PC-9 (cell line): ENCODE measurements around the gene RBM19. TPM values are rescaled to one million over a fixed set of nuclear protein-coding genes. Genes with fewer than 3 reads are reported as not detected.

Experiments
- BruUV-seq: library from RNA; stranded (reverse); fragments of 400-500 nt; replicated peaks from 2 replicates; lab custom pipeline; 2021; lab: Mats Ljungman, UMichigan
- CTCF ChIA-PET: fragments of 300-600 bp; sonication (Branson Sonifier 250); formaldehyde crosslinking; loops from one replicate; lab custom pipeline; 2022; ENCODE audit warnings: antibody characterized with exemption; lab: Charles Lee
- POLR2A ChIA-PET: fragments of 300-600 bp; sonication (Branson Sonifier 250); formaldehyde crosslinking; loops from one replicate; lab custom pipeline; 2022; ENCODE audit warnings: antibody characterized with exemption; ENCODE audit not compliant: unreplicated experiment; lab: Charles Lee
- DNase-seq, 2 experiments: peaks; one replicate each; pipeline versions ENCODE4 v3.0.0 to v3.0.0-alpha.2; 2015 to 2022; ENCODE audit warnings: mixed read lengths in 1 of 2
- H2AFZ ChIP-seq: fragments of 200-600 bp; sonication (generic); 2 replicates; pipeline ENCODE4 v1.8.1; 2017; ENCODE audit warnings: antibody characterized with exemption
- H3F3A ChIP-seq: fragments of 200-600 bp; sonication (generic); 2 replicates; pipeline ENCODE4 v1.8.1; 2017; ENCODE audit warnings: antibody characterized with exemption, mild to moderate bottlenecking, low read depth; ENCODE audit not compliant: insufficient read depth
- H3K27ac ChIP-seq: fragments of 200-600 bp; sonication (generic); 2 replicates; pipeline ENCODE4 v1.6.1; 2016; ENCODE audit warnings: mixed run types
- H3K27me3 ChIP-seq: fragments of 200-600 bp; sonication (generic); 2 replicates; pipeline ENCODE4 v1.6.1; 2016; ENCODE audit warnings: low read depth, mixed run types; ENCODE audit not compliant: insufficient read depth
- H3K36me3 ChIP-seq: fragments of 200-600 bp; sonication (generic); 2 replicates; pipeline ENCODE4 v1.6.1; 2016; ENCODE audit warnings: low read depth, mixed run types
- H3K4me1 ChIP-seq: fragments of 200-600 bp; sonication (generic); replicated peaks from 2 replicates; pipeline ENCODE4 v1.6.1; 2016; ENCODE audit warnings: mixed run types; ENCODE audit not compliant: insufficient read depth
- H3K4me2 ChIP-seq: fragments of 200-600 bp; sonication (generic); 2 replicates; pipeline ENCODE4 v1.6.1; 2017; ENCODE audit warnings: mixed run types
- H3K4me3 ChIP-seq: fragments of 200-600 bp; sonication (generic); 2 replicates; pipeline ENCODE4 v1.6.1; 2016; ENCODE audit warnings: mixed run types
- H3K79me2 ChIP-seq: fragments of 200-600 bp; sonication (generic); 2 replicates; pipeline ENCODE4 v1.6.1; 2017; ENCODE audit warnings: low read depth, mixed run types
- H3K9me2 ChIP-seq: fragments of 200-600 bp; sonication (generic); 2 replicates; pipeline ENCODE4 v1.8.1; 2017; ENCODE audit warnings: mild to moderate bottlenecking; ENCODE audit not compliant: insufficient read depth
- H3K9me3 ChIP-seq: fragments of 200-600 bp; sonication (generic); 2 replicates; pipeline ENCODE4 v1.8.1; 2016; ENCODE audit warnings: low read depth; ENCODE audit not compliant: insufficient read depth
- H4K20me1 ChIP-seq: fragments of 200-600 bp; sonication (generic); 2 replicates; pipeline ENCODE4 v1.8.1; 2017; ENCODE audit not compliant: insufficient read depth
- CTCF ChIP-seq: fragments of 200-600 bp; sonication (generic); conservative IDR thresholded peaks from 2 replicates; pipeline ENCODE4 v1.6.1; 2017; ENCODE audit warnings: mixed run types, antibody characterized with exemption, mild to moderate bottlenecking, moderate library complexity
- EZH2 ChIP-seq: fragments of 200-600 bp; sonication (generic); IDR thresholded peaks from 2 replicates; pipeline ENCODE4 v1.8.0; 2017; ENCODE audit warnings: antibody characterized with exemption, low read depth
- intact Hi-C: fragments of 100-400 bp; cut with micrococcal nuclease; formaldehyde crosslinking; loops from one replicate; pipeline ENCODE4 v1.10.0; 2022; ENCODE audit not compliant: unreplicated experiment
- total RNA-seq: library from RNA; stranded (reverse); gene quantifications from 2 replicates; pipeline ENCODE4 v1.2.3, GENCODE V29; 2021

The RBM19 gene
- total RNA-seq, 1 experiment from 2014 or later, result 23.8 TPM

GRCh38 chr12:113772505-113773030, 193.6 kb downstream of the RBM19 start:
- Histone ChIP-seq H3K4me3 (peak overlapping the region; percentile 60), H3K27ac (no peak overlapping the region), H2AFZ (no peak overlapping the region), H3F3A (no peaks in the 10 kb centered on the region), H3K9me3 (no peaks in the 10 kb centered on the region), H3K4me2 (peak overlapping the region; percentile 68), H3K36me3 (no peaks in the 10 kb centered on the region), H3K4me1 (peaks cover 5% of the 10 kb centered on the region), H3K79me2 (peaks cover 8% of the 10 kb centered on the region), H4K20me1 (no peaks in the 10 kb centered on the region), H3K27me3 (peaks cover 10% of the 10 kb centered on the region; the same call in 1 of the 2 replicates), H3K9me2 (no peaks in the 10 kb centered on the region)
- no peak for DNase-seq
- no TSS peak for BruUV-seq
- intact Hi-C loops, result no loop called here
- ChIA-PET CTCF (no interaction called here), POLR2A (no interaction called here)
- TF ChIP-seq CTCF (no peak), EZH2 (no peak)

GRCh38 chr12:113770389-113770865, 195.7 kb downstream of the RBM19 start:
- ChIA-PET CTCF (no interaction called here), POLR2A (no interaction called here)
- peaks cover 15% of the 10 kb centered on the region for H3K4me1 ChIP-seq
- TF ChIP-seq CTCF (no peak), EZH2 (no peak)
- no peaks in the 10 kb centered on the region for H3K27me3 ChIP-seq
- no peak for DNase-seq
- H3F3A ChIP-seq, result peaks cover 4% of the 10 kb centered on the region
- H3K79me2 ChIP-seq, result peaks cover 8% of the 10 kb centered on the region
- no peaks in the 10 kb centered on the region for H4K20me1 ChIP-seq
- no TSS peak for BruUV-seq
- H3K36me3 ChIP-seq, result no peaks in the 10 kb centered on the region
- H3K4me3 ChIP-seq, result no peak overlapping the region
- no peak overlapping the region for H2AFZ ChIP-seq
- intact Hi-C loops, result no loop called here
- no peak overlapping the region for H3K4me2 ChIP-seq
- no peaks in the 10 kb centered on the region for H3K9me3 ChIP-seq
- H3K27ac ChIP-seq, result no peak overlapping the region
- H3K9me2 ChIP-seq, result no peaks in the 10 kb centered on the region

- no peaks in the 10 kb centered on the region for H4K20me1 ChIP-seq
- DNase-seq, result no peak
- peaks cover 6% of the 10 kb centered on the region for H3F3A ChIP-seq
- peaks cover 15% of the 10 kb centered on the region for H3K4me1 ChIP-seq
- no peak overlapping the region for H3K4me2 ChIP-seq
- no TSS peak for BruUV-seq
- H3K4me3 ChIP-seq, result no peak overlapping the region
- ChIA-PET CTCF (interaction anchor here (0.7 kb wide), 1 partner anchor 43 kb away, joined by 4 read pairs; no protein-coding TSS in a partner anchor), POLR2A (no interaction called here)
- peaks cover 8% of the 10 kb centered on the region for H3K79me2 ChIP-seq
- H3K36me3 ChIP-seq, result no peaks in the 10 kb centered on the region
- no peaks in the 10 kb centered on the region for H3K9me2 ChIP-seq
- H3K27ac ChIP-seq, result no peak overlapping the region
- TF ChIP-seq CTCF, result no peak
- TF ChIP-seq EZH2, result no peak
- no peak overlapping the region for H2AFZ ChIP-seq
- intact Hi-C loops, result no loop called here
- H3K27me3 ChIP-seq, result no peaks in the 10 kb centered on the region
- no peaks in the 10 kb centered on the region for H3K9me3 ChIP-seq
Measured at GRCh38 chr12:113769305-113769704, 196.8 kb downstream of the RBM19 start.
